KOPT-K1 (cell line): ENCODE measurements around the gene AQP9.

Experiments used
- H3K27ac ChIP-seq: fragments of 200-600 bp; sonication (generic); 2 replicates; pipeline ENCODE4 v1.5.1; 2016; ENCODE audit warnings: antibody characterized with exemption, mild to moderate bottlenecking, low read depth, low read length; ENCODE audit not compliant: poor library complexity, severe bottlenecking
- H3K36me3 ChIP-seq: fragments of 200-600 bp; sonication (generic); 2 replicates; pipeline ENCODE4 v1.5.1; 2017; ENCODE audit warnings: antibody characterized with exemption, mild to moderate bottlenecking, low read length, moderate library complexity; ENCODE audit not compliant: insufficient read depth
- H3K9me3 ChIP-seq: fragments of 200-600 bp; sonication (generic); 2 replicates; pipeline ENCODE4 v1.5.1; 2017; ENCODE audit warnings: antibody characterized with exemption, low read length, mild to moderate bottlenecking; ENCODE audit not compliant: insufficient read depth, poor library complexity, severe bottlenecking

AQP9 gene

GRCh38 chr15:58125333-58125732 is 12.8 kb upstream of the AQP9 start:
- no peaks in the 10 kb centered on the region for H3K36me3 ChIP-seq
- no peak overlapping the region for H3K27ac ChIP-seq
- H3K9me3 ChIP-seq: peaks cover 4% of the 10 kb centered on the region

- H3K27ac ChIP-seq: no peak overlapping the region
- H3K36me3 ChIP-seq: no peaks in the 10 kb centered on the region
- no peaks in the 10 kb centered on the region for H3K9me3 ChIP-seq
Measured at GRCh38 chr15:58134886-58135285, 3.3 kb upstream of the AQP9 start.

- Histone ChIP-seq H3K27ac (no peak overlapping the region), H3K9me3 (no peaks in the 10 kb centered on the region), H3K36me3 (no peaks in the 10 kb centered on the region)
Measured at GRCh38 chr15:58135511-58136174, 2.5 kb upstream of the AQP9 start.

- H3K9me3 ChIP-seq: no peaks in the 10 kb centered on the region
- no peaks in the 10 kb centered on the region for H3K36me3 ChIP-seq
- no peak overlapping the region for H3K27ac ChIP-seq
Measured at GRCh38 chr15:58136731-58137130, 1.4 kb upstream of the AQP9 start.

DNA sequence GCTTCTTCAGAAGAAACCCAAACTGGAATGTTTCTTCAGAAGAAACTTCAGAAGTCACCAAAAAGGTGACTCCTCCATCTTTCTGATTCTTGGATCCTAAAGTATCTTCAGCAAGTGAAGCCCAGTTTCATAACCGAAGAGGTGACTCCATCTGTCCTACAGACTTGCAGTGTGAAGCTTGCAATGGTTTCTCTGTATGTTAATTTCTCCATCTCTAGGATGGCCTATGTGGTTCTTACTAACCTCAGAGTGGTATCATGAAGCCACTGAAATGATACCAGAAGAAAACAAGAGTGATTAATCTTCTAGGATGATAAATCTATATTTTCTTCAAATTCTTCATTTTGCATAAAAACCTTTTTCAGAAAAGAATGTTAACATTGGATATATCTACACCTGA is 495 bp upstream of the AQP9 start:
- Histone ChIP-seq H3K27ac (no peak overlapping the region), H3K9me3 (no peaks in the 10 kb centered on the region), H3K36me3 (no peaks in the 10 kb centered on the region)

- no peaks in the 10 kb centered on the region for H3K36me3 ChIP-seq
- H3K9me3 ChIP-seq: no peaks in the 10 kb centered on the region
- no peak overlapping the region for H3K27ac ChIP-seq
Measured at GRCh38 chr15:58139276-58139988, 1.3 kb downstream of the AQP9 start.

- Histone ChIP-seq H3K36me3 (no peaks in the 10 kb centered on the region), H3K9me3 (no peaks in the 10 kb centered on the region), H3K27ac (no peak overlapping the region)
Measured at GRCh38 chr15:58139989-58140522, 1.9 kb downstream of the AQP9 start.

DNA sequence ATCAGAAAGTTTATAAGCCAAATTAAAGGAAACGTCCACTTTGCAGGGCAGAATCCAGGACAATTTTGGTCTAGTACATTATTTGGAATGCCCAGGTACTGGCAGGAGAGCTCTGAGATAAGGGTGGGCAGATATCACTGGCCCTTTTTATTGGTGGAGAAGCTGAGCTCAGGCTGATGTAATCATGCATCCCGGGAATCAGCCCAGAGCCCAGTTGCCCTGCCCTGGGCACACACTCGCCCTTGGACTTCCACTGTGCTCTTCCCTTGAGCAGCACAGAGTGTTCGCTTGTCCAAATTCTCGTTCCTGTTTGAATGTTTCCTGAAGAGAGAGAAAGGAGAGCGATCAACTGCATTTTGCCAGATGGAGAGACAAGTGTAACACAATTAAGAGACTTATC is 3.7 kb downstream of the AQP9 start:
- Histone ChIP-seq H3K27ac (no peak overlapping the region), H3K36me3 (no peaks in the 10 kb centered on the region), H3K9me3 (no peaks in the 10 kb centered on the region)

DNA sequence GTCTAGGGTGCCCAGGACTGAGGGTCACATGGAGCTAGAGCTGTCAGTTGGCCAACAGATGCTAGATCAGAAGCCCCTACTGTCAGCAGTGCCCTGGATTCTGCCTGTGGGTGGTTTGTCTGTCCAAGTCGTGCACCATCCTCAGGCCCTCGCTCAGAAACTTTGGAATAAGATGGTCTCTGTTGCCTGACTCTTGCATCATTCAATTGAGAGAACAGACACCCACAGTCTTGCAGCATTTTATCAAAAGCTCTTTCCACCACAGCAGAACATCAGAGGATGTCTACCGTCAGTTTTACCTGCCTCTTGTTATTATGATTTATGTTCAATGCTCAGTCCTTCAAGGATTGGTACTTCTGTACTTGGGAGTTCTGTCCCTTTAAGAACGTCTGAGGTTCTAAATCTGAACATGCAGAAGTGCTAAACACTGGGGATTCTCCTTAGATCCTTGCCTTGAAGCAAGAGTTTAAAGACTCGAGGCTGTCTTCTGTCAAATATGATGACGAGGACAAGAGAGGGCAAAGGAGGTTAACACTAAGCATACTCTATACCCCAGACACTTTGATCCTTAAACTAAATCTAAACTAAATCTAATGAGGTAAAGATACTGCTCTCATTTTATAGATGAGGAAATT is 4.8 kb downstream of the AQP9 start:
- Histone ChIP-seq H3K27ac (no peak overlapping the region), H3K9me3 (no peaks in the 10 kb centered on the region), H3K36me3 (no peaks in the 10 kb centered on the region)

GRCh38 chr15:58145606-58146005 is 7.4 kb downstream of the AQP9 start:
- Histone ChIP-seq H3K36me3 (no peaks in the 10 kb centered on the region), H3K9me3 (no peaks in the 10 kb centered on the region), H3K27ac (no peak overlapping the region)

GRCh38 chr15:58146211-58146610 is 8.0 kb downstream of the AQP9 start:
- H3K27ac ChIP-seq: no peak overlapping the region
- H3K36me3 ChIP-seq: no peaks in the 10 kb centered on the region
- no peaks in the 10 kb centered on the region for H3K9me3 ChIP-seq

GRCh38 chr15:58146749-58147148 is 8.6 kb downstream of the AQP9 start:
- Histone ChIP-seq H3K36me3 (no peaks in the 10 kb centered on the region), H3K9me3 (no peaks in the 10 kb centered on the region), H3K27ac (no peak overlapping the region)

- no peaks in the 10 kb centered on the region for H3K9me3 ChIP-seq
- H3K27ac ChIP-seq: no peak overlapping the region
- H3K36me3 ChIP-seq: no peaks in the 10 kb centered on the region
Measured at GRCh38 chr15:58147171-58147611, 9.0 kb downstream of the AQP9 start.

GRCh38 chr15:58148120-58148519 is 9.9 kb downstream of the AQP9 start:
- Histone ChIP-seq H3K27ac (no peak overlapping the region), H3K36me3 (no peaks in the 10 kb centered on the region)

DNA sequence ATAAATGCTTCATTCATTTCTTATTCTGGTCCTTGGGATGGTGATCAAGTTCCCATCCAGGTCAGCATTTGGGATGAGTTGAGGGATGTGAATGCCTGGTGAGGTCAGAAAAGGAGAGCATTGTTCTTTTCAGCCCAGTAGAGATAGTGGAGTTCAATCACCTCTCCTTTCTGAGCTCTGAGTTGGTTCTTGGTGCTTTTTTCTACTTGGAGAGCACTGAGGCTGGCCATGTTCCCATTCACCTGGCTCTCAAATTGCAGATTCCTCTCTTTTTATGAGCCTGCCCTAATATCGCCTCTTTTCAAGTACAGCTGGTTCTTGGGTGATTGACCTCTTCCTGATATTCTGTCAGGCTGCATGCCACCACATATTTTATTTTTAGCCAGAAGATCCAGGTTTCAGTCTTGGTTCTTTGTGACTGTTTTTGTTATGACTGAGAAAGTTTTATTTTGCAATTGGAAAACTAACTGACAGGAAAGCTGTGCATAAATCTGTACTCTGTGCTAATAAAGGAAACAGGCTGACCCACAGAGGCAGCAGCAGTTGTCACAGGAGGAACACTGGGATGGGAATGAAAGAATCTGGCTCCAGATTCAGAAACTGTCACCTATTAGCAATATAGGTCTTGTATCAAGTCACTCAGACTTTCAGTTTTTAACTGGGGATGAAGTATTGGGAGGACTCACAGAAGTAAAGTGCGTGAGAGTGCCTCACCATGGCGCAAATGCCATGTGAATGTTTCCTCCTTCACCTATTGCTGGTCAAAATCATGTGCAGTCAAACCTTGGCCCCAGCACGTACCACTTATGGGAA is 10.7 kb downstream of the AQP9 start:
- H3K36me3 ChIP-seq: no peaks in the 10 kb centered on the region

More at GRCh38 chr15:58148120-58148519, 9.9 kb downstream of the AQP9 start:
- H3K9me3 ChIP-seq: no peaks in the 10 kb centered on the region

More for the DNA sequence above, 10.7 kb downstream of the AQP9 start:
- no peaks in the 10 kb centered on the region for H3K9me3 ChIP-seq
- H3K27ac ChIP-seq: no peak overlapping the region
